Kidney glomerular epithelial cell (primary cell): ENCODE data around the gene FXYD7.

Experiments
- DNase-seq: peaks from one replicate; lab custom pipeline; 2025; lab: John Stamatoyannopoulos, UW

FXYD7 gene

GRCh38 chr19:35199481-35199880 lies 56.4 kb downstream of the FXYD7 start:
- DNase-seq: no peak

DNA sequence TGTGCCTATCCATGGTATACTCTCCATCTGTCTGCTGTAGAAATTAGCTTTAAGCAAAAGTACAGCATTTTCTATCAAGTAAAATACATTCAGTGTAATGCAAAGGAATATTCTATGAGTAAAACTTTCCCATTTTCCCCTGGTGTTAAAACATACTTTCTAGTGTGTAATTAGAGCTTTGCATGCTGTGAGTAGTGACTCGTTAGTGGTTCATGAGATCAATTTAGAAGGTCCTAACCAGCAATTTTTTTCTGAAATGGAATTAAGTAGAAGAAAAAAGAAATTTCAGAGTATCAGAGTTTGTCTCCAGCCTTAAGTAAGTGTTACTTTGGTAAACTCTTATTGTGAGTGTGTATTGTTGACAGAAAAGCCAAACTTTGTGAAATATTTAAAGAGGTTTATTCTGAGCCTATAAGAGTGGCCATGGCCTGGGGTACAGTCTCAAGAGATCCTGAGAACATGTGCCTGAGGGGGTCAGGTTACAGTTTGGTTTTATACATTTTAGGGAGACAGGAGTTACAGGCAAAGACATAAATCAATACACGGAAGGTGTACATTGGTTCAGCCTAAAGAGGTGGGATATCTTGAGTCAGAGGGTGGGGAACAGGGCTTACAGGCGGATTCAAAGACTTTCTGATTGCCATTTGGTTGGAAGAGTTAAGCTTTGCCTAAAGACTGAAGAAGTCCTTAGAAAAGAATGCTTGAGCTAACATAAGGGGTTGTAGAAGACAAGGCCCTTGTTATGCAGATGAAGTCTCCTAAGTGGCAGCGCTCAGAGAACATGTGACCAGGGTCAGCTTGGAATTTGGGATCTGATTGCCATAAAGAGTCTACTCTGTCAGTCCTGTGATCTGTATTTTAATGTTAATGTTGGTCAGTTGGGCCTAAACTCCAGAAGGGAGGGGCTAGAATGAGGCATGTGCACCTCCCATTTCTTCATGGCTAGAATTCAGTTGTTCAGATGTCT lies 60.0 kb downstream of the FXYD7 start:
- DNase-seq: no peak
